DND-41 (cell line): Measurements from ENCODE around the gene MPPE1.

ENCODE experiments used
- ATAC-seq: fragments of 200-7000 bp; cut with Tn5 transposase; 3 replicates; pipeline ENCODE4 v1.9.1; 2021; ENCODE audit warnings: low read depth; ENCODE audit not compliant: insufficient read depth
- DNase-seq: peaks from one replicate; pipeline ENCODE4 v3.0.0-alpha.2; 2020
- H2AFZ ChIP-seq: 2 replicates; pipeline ENCODE4 v1.6.0; 2012; ENCODE audit warnings: low read depth, low read length
- H3K27ac ChIP-seq: 2 replicates; pipeline ENCODE4 v1.5.1; 2012; ENCODE audit warnings: low read length, inconsistent platforms
- H3K27me3 ChIP-seq: fragments of 200-600 bp; sonication (generic); 2 replicates; pipeline ENCODE4 v1.6.0; 2012; ENCODE audit warnings: low read length, mild to moderate bottlenecking, inconsistent platforms; ENCODE audit not compliant: insufficient read depth, poor library complexity
- H3K36me3 ChIP-seq: 2 replicates; pipeline ENCODE4 v1.5.1; 2012; ENCODE audit warnings: low read length, inconsistent platforms; ENCODE audit not compliant: insufficient read depth
- H3K4me1 ChIP-seq: 2 replicates; pipeline ENCODE4 v1.5.1; 2012; ENCODE audit warnings: mild to moderate bottlenecking, low read length; ENCODE audit not compliant: insufficient read depth
- H3K4me2 ChIP-seq: 2 replicates; pipeline ENCODE4 v1.6.0; 2012; ENCODE audit warnings: mild to moderate bottlenecking, moderate library complexity, low read length, inconsistent platforms; ENCODE audit not compliant: insufficient read depth
- H3K4me3 ChIP-seq, 2 experiments: fragments of 200-600 bp in 1 of 2; shearing (Covaris generic) in 1 of 2; 2 replicates each; pipeline ENCODE4 v1.5.1; 2012 to 2016; ENCODE audit warnings: inconsistent platforms in 2 of 2, low read length in 2 of 2, mild to moderate bottlenecking in 2 of 2, low read depth in 1 of 2, moderate library complexity in 1 of 2
- H3K79me2 ChIP-seq: 2 replicates; pipeline ENCODE4 v1.6.0; 2012; ENCODE audit warnings: low read length, inconsistent platforms; ENCODE audit not compliant: insufficient read depth
- H3K9ac ChIP-seq: 2 replicates; pipeline ENCODE4 v1.6.0; 2012; ENCODE audit warnings: low read depth, mild to moderate bottlenecking, inconsistent platforms, low read length, moderate library complexity
- H3K9me3 ChIP-seq: 2 replicates; pipeline ENCODE4 v1.5.1; 2012; ENCODE audit warnings: low read length, moderate library complexity, mild to moderate bottlenecking, inconsistent platforms; ENCODE audit not compliant: insufficient read depth, severe bottlenecking
- H4K20me1 ChIP-seq: 2 replicates; pipeline ENCODE4 v1.6.0; 2012; ENCODE audit warnings: low read length; ENCODE audit not compliant: insufficient read depth
- EZH2 ChIP-seq: IDR thresholded peaks from 3 replicates; pipeline ENCODE4 v1.6.1; 2012; ENCODE audit warnings: borderline replicate concordance, low read depth, mild to moderate bottlenecking, moderate library complexity, low read length, inconsistent platforms; ENCODE audit not compliant: severe bottlenecking
- TF ChIP-seq, protein P1 (sequence below): IDR thresholded peaks from 2 replicates; pipeline ENCODE4 v1.5.1; 2012; ENCODE audit warnings: borderline replicate concordance, low read length, moderate library complexity, mild to moderate bottlenecking; ENCODE audit not compliant: poor library complexity, severe bottlenecking; ENCODE audit errors: extremely low read depth

The MPPE1 gene

DNA sequence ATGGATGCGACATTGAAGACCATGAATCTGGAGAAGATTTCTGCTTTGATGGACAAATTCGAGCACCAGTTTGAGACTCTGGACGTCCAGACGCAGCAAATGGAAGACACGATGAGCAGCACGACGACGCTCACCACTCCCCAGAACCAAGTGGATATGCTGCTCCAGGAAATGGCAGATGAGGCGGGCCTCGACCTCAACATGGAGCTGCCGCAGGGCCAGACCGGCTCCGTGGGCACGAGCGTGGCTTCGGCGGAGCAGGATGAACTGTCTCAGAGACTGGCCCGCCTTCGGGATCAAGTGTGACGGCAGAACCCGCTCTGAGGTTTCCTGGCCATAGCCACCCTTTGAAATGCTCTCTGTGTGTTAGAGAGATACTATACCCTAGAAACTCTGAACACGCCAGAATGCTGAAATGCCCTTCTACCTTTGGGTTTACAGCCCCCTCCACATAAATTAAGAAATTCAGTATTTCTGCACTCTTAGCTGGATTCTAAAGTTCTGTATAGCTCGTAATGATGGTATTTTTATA, 56.2 kb downstream of the MPPE1 start:
- H3K27me3 ChIP-seq = no peaks in the 10 kb centered on the region
- peaks cover 13% of the 10 kb centered on the region for H4K20me1 ChIP-seq
- H3K4me1 ChIP-seq = peaks cover 30% of the 10 kb centered on the region
- DNase-seq (peak; percentile 55), ATAC-seq (peak; percentile 59)
- TF ChIP-seq, protein P1, sequence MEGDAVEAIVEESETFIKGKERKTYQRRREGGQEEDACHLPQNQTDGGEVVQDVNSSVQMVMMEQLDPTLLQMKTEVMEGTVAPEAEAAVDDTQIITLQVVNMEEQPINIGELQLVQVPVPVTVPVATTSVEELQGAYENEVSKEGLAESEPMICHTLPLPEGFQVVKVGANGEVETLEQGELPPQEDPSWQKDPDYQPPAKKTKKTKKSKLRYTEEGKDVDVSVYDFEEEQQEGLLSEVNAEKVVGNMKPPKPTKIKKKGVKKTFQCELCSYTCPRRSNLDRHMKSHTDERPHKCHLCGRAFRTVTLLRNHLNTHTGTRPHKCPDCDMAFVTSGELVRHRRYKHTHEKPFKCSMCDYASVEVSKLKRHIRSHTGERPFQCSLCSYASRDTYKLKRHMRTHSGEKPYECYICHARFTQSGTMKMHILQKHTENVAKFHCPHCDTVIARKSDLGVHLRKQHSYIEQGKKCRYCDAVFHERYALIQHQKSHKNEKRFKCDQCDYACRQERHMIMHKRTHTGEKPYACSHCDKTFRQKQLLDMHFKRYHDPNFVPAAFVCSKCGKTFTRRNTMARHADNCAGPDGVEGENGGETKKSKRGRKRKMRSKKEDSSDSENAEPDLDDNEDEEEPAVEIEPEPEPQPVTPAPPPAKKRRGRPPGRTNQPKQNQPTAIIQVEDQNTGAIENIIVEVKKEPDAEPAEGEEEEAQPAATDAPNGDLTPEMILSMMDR = no peak
- TF ChIP-seq EZH2 = no peak
- peak overlapping the region; percentile 90 for H3K27ac ChIP-seq
- H3K79me2 ChIP-seq = peaks cover 25% of the 10 kb centered on the region
- peak overlapping the region; percentile 73 for H3K9ac ChIP-seq
- H3K4me2 ChIP-seq = peak overlapping the region; percentile 61
- no peaks in the 10 kb centered on the region; the same call in 1 of the 2 replicates for H3K36me3 ChIP-seq
- H2AFZ ChIP-seq = peak overlapping the region; percentile 63
- peak overlapping the region; percentile 62 to 77 for H3K4me3 ChIP-seq
- no peaks in the 10 kb centered on the region for H3K9me3 ChIP-seq

DNA sequence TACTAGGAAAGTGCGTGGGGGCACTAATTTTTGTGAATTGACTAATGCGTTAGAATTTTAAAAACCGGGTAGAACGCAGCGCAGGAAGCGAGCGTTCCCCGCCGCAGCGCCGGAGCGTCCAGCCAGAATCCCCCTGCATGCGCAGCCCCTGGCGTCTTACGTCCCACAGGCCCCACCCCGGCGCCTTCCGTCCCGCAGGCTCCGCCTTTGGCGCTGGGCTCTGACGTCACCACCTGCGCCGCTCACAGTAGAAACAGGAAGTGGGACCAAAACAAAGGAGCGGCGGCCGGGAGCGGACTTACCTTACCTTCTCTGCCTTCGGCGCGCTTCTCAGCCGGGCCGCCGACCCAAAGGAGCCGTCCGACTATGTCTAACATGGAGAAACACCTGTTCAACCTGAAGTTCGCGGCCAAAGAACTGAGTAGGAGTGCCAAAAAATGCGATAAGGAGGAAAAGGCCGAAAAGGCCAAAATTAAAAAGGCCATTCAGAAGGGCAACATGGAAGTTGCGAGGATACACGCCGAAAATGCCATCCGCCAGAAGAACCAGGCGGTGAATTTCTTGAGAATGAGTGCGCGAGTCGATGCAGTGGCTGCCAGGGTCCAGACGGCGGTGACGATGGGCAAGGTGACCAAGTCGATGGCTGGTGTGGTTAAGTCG, 56.8 kb downstream of the MPPE1 start, which contains the start of gene CHMP1B:
TSS of gene CHMP1B (plus strand) at position 268 of the 660 bp plus-strand sequence. CDS start at position 367, 99 bp downstream.
- Histone ChIP-seq H3K79me2 (peaks cover 25% of the 10 kb centered on the region), H3K9me3 (no peaks in the 10 kb centered on the region), H4K20me1 (peaks cover 13% of the 10 kb centered on the region), H3K36me3 (no peaks in the 10 kb centered on the region; the same call in 1 of the 2 replicates), H3K4me2 (peak within 1 kb of the TSS; percentile 61), H2AFZ (peak within 1 kb of the TSS; percentile 89), H3K9ac (peak within 1 kb of the TSS; percentile 73), H3K4me3 (peak within 1 kb of the TSS; percentile 62 to 77), H3K4me1 (peaks cover 30% of the 10 kb centered on the region), H3K27ac (peak within 1 kb of the TSS; percentile 90), H3K27me3 (no peaks in the 10 kb centered on the region)
- DNase-seq (peak; percentile 97), ATAC-seq (peak; percentile 93)
- no peak for TF ChIP-seq EZH2
- TF ChIP-seq, protein P1 = no peak

DNA sequence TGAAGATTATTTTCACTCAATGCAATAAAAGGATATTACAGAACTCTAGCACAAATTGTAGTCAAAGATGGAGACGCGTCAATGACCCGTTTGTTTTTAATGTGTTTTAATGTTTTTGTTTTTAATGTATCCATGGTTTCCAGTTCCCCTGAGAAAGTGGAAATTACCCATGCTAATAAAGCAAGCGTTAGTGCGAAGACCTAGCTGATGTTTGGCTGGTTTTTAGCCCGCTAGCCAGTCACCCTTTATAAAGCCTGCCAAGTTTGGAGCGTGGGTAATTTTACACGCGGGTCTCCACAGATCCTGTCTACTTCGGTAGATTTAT, 57.3 kb downstream of the MPPE1 start:
- H3K36me3 ChIP-seq = no peaks in the 10 kb centered on the region; the same call in 1 of the 2 replicates
- peaks cover 30% of the 10 kb centered on the region for H3K4me1 ChIP-seq
- peaks cover 25% of the 10 kb centered on the region for H3K79me2 ChIP-seq
- no peaks in the 10 kb centered on the region for H3K27me3 ChIP-seq
- H3K4me3 ChIP-seq = peak overlapping the region; percentile 48 to 62
- TF ChIP-seq, protein P1 = no peak
- TF ChIP-seq EZH2 = no peak
- peak overlapping the region; percentile 61 for H3K4me2 ChIP-seq
- no peaks in the 10 kb centered on the region for H3K9me3 ChIP-seq
- no peak for DNase-seq
- peak overlapping the region; percentile 73 for H3K9ac ChIP-seq
- peak; percentile 27 for ATAC-seq
- H3K27ac ChIP-seq = peak overlapping the region; percentile 79
- H2AFZ ChIP-seq = peak overlapping the region; percentile 89
- H4K20me1 ChIP-seq = peaks cover 13% of the 10 kb centered on the region
